HG02678 (cell line): ENCODE measurements around the gene SLC25A40.
"Not testable (repeated sequence)": the region's sequence is repeated elsewhere in the genome, so short reads cannot be mapped to it uniquely, and the experiment has no call there.

Experiments used
- ATAC-seq: cut with Tn5 transposase; IDR thresholded peaks from one replicate; pipeline ENCODE4 v1.9.1; 2021; ENCODE audit warnings: mild to moderate bottlenecking, moderate library complexity; ENCODE audit not compliant: unreplicated experiment

Gene SLC25A40

DNA sequence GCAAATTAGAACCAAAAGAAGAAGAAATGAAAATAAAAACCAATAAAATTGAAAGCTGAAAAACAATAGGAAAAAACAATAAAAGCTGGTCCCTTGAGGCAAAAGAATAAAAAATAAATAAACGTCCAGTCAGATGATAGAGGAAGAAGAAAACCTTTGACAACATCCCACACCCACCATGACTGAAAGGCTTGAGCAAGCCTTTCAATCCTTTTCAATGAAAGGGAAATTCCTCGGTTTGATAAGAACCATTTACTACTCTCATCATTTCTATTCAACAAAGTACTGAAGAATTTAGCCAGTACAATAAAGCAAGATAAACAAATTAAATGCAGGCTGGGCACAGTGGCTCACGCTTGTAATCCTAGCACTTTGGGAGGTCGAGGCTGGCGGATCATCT lies 3.8 kb downstream of the SLC25A40 start:
- ATAC-seq, result no peak

DNA sequence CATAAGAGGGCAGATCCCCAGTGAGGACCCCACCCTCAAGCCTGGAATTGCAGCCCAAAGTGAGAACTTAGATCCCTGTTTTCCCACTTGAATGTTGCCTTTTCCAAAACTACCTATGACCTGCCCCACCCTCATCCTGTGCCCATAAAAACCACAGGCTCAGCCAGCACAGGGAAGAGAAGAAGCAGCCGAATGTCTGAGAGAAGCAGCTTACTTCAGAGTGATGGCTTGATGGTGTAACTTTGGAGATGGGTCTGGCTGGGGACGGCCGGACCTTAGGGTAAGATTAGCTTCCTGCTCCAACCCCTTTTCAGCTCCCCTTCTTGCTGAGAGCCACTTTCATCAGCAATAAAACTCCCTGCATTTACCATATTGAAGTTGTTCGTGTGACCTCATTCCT lies 5.7 kb downstream of the SLC25A40 start:
- no peak for ATAC-seq

GRCh38 chr7:87866533-87866932 lies 9.6 kb downstream of the SLC25A40 start:
- not testable (repeated sequence) for ATAC-seq

- no peak for ATAC-seq
Measured at GRCh38 chr7:87866089-87866488, 10.1 kb downstream of the SLC25A40 start.

DNA sequence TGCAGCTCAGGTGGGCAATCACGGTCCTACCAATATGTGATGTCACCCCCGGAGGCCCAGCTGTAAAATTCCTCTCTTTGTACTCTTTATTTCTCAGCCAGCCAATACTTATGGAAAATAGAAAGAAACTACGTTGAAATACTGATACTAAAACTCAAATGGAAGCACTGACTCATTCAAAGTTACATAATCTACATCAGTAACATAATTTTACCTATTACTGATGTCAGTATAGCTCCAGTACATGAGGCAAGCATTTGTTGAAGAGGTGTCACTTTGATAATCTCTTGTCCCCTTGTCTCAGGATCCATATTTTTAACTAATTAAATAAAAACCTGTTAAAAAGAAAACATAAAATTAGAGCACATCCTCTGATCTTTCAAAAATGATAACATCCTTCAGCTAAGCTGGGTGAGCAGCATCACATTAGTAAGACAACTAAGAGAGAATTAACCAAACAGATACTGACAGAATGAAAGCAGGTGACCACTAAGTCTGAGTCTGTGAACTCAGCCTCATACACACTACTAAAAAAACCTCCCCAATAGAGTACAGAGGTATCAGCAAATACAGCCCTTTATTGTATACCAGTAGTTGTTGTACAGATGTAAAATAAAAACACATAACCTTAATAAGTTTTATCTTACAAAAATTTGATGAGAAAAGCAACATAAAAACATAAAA lies 17.6 kb downstream of the SLC25A40 start:
- no peak for ATAC-seq

- ATAC-seq, result no peak
Measured at GRCh38 chr7:87853237-87853864, 22.8 kb downstream of the SLC25A40 start.

- no peak for ATAC-seq
Measured at GRCh38 chr7:87852306-87852705, 23.9 kb downstream of the SLC25A40 start.

DNA sequence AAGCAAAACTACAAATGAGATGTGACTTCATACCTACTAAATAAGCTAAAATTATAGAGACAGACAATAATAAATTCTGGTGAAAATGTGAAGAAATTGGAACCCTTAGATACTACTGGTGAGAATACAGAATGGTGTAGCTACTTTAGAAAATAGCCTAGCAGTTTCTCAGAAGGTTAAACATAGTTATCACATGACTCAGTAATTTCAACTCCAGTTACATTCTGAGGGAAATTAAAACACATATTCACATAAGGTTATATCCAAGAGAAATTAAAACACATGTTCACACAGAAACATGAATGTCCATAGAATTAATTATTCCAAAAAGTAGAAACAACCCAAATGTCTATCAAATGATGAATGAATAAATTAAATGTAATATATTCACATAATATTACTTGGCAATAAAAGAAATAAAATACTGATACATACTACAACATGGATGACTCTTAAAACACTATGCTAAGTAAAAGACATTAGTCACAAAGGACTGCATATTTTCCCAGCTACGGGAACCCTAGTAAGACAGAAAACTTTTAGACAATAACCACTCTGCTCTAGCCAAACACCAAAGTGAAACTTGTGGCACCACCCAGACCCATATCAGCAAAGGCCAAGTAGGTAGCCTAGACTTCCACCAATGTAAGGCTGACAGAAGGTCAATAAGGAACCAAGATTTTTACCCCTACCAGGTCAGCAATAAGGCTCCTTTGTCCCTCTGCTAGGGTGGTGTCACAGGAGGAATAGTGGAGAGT lies 25.1 kb downstream of the SLC25A40 start:
- ATAC-seq, result no peak

DNA sequence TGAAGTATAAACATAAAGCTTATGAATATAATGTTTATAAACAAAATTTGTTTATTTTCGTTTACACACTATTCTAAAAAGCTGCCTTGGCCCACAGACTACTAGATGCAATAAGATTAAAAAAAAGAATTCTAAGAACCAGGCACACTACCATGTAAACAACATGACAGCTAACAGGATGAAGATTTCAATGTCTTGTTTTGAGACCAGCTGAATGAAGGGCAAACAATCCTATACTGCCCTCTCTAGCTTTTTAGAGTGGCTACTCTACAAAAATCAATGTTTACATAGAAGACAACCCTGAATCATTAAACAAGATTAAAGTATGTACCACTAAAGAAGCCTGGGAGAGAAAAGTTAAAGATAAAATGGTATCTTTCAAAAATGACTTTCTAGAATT lies 38.6 kb downstream of the SLC25A40 start:
- no peak for ATAC-seq

DNA sequence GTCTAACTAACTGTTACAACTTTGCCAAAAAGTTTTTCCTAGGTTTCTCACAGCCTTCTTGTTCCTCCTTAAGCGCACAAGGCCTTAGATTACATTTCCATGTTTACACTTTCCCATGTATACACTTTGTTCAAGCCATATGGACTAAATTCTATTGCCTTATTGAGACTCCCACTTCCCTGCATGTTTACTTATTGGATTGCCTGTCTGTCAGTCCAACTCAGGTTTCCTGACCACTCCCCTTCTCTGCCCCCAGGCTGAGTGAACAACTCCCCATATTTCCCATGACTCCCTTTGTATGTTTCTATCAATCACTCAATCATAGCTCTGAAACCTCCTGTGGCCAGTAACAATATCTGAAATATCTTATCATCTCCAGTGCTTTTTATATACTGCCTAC lies 43.0 kb downstream of the SLC25A40 start:
- no peak for ATAC-seq

DNA sequence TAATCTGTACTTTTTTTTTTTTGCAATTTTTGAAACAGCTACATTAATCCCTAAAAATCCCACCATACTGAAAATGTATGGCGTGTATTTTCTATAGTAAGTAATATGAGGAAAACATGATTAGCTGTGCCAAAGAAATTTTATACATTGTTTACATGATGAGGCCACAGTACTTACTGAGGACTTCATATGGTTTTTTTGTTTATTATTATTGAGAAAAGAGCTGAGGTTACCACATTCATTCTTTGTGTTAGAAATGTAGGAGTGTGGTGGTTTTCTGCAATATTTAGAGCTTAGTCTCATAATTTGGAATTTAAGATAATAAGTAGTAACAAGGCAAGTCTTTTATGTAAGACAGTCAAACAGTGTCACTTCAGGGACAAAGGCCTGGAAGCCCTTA lies 45.1 kb downstream of the SLC25A40 start:
- ATAC-seq, result no peak

- not testable (repeated sequence) for ATAC-seq
Measured at GRCh38 chr7:87828383-87828782, 47.8 kb downstream of the SLC25A40 start.

DNA sequence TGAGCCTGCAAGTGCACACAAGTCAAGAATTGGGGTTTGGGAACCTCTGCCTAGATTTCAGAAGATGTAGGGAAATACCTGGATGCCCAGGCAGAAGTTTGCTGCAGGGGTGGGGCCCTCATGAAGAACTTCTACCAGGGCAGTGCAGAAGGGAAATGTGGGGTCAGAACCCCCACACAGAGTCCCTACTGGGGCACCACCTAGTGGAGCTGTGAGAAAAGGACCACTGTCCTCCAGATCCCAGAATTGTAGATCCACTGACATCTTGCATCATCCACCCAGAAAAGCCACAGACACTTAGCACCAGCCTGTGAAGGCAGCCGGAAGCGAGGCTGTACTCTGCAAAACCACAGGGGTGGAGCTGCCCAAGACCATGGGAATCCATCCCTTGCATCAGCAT lies 50.8 kb downstream of the SLC25A40 start:
- ATAC-seq, result not testable (repeated sequence)

DNA sequence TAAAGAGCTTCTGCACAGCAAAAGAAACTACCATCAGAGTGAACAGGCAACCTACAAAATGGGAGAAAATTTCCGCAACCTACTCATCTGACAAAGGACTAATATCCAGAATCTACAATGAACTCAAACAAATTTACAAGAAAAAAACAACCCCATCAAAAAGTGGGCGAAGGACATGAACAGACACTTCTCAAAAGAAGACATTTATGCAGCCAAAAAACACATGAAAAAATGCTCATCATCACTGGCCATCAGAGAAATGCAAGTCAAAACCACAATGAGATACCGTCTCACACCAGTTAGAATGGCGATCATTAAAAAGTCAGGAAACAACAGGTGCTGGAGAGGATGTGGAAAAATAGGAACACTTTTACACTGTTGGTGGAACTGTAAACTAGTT lies 54.1 kb downstream of the SLC25A40 start:
- ATAC-seq, result not testable (repeated sequence)

- ATAC-seq, result no peak
Measured at GRCh38 chr7:87818336-87818735, 57.8 kb downstream of the SLC25A40 start.

DNA sequence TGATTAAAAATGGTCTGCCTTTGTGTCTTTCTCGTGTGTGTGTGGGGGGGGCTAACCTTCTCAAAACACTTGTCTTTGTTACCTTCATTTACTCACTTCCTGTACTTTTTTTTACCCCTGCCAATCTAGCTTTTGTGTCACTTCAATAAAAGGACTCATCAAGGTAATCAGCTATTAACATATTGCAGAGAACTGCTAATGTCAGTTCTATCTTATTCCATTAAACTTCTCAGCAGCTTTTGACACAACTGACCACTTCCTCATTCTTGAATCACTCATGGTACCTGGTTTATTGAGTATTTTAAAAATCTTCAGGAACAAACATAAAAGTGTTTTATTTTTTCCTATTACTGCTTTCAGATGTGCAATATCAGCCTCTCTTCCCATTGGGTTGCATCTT lies 59.8 kb downstream of the SLC25A40 start:
- ATAC-seq, result no peak

- no peak for ATAC-seq
Measured at GRCh38 chr7:87810726-87811125, 65.4 kb downstream of the SLC25A40 start.

- no peak for ATAC-seq
Measured at GRCh38 chr7:87810130-87810529, 66.0 kb downstream of the SLC25A40 start.

DNA sequence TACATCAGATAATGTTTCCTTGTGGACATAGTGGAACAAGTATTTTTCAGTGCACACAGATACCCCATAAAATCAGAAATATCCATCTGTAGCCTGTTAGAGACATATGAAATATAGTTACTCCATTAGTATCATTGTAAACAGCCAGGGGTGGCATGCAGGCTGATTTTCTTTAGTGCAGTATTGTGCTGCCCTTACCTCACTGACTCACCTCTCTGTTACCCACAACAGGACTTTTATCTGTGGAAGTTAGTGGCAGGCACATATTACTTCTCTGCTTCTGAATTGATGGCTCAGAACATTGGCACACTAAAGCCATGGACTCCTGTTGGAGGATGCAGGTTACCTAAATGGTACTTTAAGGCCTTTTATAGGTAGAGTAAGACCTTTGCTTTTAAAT lies 70.0 kb downstream of the SLC25A40 start:
- no peak for ATAC-seq

DNA sequence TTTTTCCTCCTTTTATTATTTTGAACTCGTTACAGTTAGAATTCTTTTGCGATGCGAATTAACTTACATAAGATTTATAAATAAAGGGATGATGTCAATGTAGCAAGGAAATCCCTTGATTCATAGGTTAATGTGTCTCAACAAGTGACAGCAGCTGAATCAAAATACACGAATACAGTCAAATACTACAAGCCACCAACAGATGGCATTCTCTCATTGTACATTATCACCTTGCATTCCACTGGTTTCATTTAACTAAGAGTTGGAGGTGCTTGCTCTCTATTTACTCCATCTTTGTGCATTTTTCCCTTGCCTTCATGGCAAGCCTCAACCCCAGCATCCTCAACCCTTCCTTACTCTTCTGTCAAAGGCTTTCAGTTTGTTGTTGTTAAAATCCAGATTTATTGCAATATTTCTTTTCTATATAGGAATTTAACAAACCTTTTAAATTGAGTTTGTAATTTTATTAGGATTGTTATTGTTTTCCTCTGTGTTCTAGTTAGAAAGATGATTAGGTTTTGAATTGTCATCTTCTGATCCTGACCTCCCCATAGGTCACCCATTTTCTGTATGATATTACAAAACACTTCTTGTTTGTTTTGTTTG lies 78.3 kb downstream of the SLC25A40 start:
- peak; percentile 95 for ATAC-seq

DNA sequence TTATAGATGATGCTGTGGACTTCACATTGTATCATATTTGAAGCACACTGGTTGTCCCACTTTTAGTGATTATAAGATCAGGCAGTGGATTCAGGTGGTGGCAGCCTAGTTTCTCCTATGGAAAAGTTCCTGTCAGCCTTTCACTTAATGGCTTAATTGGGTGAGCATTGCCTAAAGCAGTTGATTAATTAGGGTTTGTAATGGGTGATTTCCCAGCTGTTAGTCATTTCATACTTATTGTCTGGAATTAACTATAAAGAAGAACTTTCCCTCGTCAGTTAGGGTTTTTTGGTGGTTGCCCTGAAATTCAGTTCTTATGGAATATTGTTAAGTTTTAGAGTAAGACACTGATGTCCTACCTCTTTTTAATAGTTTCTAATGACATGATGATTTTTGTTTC lies 78.8 kb downstream of the SLC25A40 start:
- peak; percentile 18 for ATAC-seq
